AG04449 (cell line): ENCODE results near the gene SUMO4.

Experiments used
- CTCF ChIA-PET: fragments of 350-600 bp; formaldehyde crosslinking; extraction: SDS; loops from one replicate; lab custom pipeline; 2021; ENCODE audit warnings: antibody characterized with exemption; lab: Yijun Ruan, JAX
- POLR2A ChIA-PET: fragments of 400-600, 350-600 bp; formaldehyde crosslinking; extraction: SDS; loops from one replicate; lab custom pipeline; 2020; ENCODE audit warnings: antibody characterized with exemption, inconsistent platforms; lab: Yijun Ruan, JAX
- DNase-seq: peaks from one replicate; pipeline ENCODE4 v3.0.0-alpha.2; 2010; ENCODE audit warnings: low read depth, low spot score
- H3K4me3 ChIP-seq: 2 replicates; pipeline ENCODE4 v1.5.1; 2011; ENCODE audit warnings: low read depth, mild to moderate bottlenecking, control low read depth, low read length
- TF ChIP-seq, protein P1 (sequence below): IDR thresholded peaks from one replicate; pipeline ENCODE4 v1.5.1; 2011; ENCODE audit warnings: mild to moderate bottlenecking, moderate library complexity, low read length, control low read depth, inconsistent platforms; ENCODE audit not compliant: insufficient read depth; ENCODE audit errors: missing control alignments

Gene SUMO4

DNA sequence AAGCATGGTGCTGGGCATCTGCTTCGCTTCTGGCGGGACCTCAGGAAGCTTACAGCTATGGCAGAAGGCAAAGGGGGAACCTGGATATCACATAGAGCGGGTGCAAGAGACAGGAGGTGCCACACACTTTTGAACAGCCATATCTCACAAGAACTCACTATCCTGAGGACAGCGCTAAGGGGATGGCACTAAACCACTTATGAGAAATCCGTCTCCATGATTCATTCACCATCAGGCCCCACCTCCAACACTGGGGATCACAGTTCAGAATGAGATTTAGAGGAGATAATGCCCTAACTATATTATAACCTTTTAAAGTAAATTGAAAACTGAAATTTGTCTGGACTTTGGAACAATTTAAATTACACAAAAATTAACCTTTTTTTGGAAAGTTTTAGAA, 37.8 kb upstream of the SUMO4 start:
- no peak for DNase-seq
- TF ChIP-seq, protein P1, sequence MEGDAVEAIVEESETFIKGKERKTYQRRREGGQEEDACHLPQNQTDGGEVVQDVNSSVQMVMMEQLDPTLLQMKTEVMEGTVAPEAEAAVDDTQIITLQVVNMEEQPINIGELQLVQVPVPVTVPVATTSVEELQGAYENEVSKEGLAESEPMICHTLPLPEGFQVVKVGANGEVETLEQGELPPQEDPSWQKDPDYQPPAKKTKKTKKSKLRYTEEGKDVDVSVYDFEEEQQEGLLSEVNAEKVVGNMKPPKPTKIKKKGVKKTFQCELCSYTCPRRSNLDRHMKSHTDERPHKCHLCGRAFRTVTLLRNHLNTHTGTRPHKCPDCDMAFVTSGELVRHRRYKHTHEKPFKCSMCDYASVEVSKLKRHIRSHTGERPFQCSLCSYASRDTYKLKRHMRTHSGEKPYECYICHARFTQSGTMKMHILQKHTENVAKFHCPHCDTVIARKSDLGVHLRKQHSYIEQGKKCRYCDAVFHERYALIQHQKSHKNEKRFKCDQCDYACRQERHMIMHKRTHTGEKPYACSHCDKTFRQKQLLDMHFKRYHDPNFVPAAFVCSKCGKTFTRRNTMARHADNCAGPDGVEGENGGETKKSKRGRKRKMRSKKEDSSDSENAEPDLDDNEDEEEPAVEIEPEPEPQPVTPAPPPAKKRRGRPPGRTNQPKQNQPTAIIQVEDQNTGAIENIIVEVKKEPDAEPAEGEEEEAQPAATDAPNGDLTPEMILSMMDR: no peak
- POLR2A ChIA-PET: no interaction called here
- H3K4me3 ChIP-seq: no peak overlapping the region
- CTCF ChIA-PET: no interaction called here

DNA sequence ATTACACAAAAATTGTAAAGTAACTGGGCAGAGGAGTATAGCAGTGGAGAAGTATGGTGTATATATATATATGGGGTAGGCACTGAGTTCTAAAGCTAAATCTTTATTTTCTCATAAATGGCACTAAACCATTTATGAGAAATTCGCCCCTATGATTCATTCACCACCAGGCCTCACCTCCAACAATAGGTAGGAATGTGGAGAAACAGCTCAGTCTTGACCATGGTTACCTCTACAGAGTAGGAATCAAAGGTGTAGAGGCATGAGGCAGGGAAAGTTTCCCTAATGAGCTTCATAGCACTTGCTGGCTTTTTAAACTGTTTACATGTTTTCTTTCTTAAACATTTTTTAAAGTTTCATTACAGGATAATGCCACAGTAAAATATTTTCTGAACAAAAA, 36.9 kb upstream of the SUMO4 start:
- no peak for DNase-seq
- ChIA-PET POLR2A (no interaction called here), CTCF (no interaction called here)
- TF ChIP-seq, protein P1: no peak
- no peak overlapping the region for H3K4me3 ChIP-seq

DNA sequence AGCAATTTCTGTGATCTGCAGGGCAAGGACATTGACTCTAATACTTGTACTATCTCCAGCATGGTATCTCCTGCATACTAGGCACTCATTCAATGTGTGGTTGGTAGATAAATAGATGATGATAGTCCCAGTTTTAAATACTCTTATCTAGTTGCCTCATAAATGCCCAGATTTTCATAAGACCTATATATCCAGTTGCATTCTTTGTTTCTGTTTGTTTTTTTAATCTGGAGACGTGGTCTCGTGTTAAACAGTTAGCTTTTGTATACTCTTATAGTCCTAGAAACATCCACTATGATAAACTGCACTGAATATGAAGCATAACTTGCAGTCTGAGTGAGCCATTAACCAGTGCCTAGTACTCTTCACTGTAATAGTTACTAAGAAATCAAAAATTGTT, 35.5 kb upstream of the SUMO4 start:
- CTCF ChIA-PET: no interaction called here
- H3K4me3 ChIP-seq: no peak overlapping the region
- DNase-seq: no peak
- POLR2A ChIA-PET: no interaction called here
- TF ChIP-seq, protein P1: no peak

DNA sequence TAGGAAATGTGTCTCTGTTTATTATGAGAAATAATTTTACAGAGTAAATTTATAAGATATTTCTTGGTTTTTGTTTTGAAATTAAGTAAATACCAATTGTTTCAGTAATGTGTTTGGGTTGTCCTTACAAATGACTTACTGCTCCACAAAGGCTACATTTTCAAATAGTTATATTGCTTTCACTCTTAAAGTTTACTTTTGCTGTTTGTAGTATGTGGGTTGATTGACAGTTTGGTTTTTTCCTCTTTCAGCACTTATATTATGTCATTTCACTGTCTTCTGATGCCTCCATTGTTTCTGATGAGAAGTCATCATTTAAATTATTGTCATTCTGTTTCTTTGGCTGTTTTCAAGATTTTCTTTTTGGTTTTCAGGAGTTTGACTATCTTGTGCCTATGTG, 34.9 kb upstream of the SUMO4 start:
- ChIA-PET CTCF (no interaction called here), POLR2A (no interaction called here)
- H3K4me3 ChIP-seq: no peak overlapping the region
- no peak for DNase-seq
- TF ChIP-seq, protein P1: no peak

DNA sequence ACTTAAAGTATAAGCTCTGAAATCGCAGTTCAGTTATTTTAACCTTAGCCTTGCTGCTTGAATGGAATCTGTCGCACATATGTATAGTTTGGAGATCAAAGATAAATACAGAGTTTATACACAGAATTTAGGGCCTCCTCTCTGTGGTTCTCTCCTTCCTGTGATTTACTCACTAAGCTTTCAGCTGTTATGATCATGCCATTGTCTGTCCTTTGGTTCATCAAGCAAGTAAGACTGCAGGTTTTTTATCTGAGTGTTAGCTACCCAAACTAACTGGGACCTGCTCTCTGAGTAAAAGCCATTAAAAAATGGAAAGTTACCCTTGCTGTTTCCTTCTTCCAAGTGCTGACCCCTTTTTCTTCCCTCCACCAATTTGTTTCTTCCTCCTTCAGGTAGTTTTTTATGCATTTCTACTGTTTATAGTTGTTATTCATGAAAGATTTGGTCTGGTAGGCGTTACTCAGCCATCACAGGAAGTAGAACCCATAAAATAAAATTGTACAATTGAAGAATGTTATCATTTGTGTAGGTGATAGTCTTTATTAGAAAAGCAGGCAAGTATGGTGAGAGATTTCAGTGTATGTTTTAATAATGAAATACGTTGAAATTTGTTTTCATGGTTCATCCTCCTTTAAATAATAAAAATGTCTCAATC, 33.7 kb upstream of the SUMO4 start:
- H3K4me3 ChIP-seq: no peak overlapping the region
- DNase-seq: no peak
- TF ChIP-seq, protein P1: no peak
- CTCF ChIA-PET: no interaction called here
- POLR2A ChIA-PET: no interaction called here

DNA sequence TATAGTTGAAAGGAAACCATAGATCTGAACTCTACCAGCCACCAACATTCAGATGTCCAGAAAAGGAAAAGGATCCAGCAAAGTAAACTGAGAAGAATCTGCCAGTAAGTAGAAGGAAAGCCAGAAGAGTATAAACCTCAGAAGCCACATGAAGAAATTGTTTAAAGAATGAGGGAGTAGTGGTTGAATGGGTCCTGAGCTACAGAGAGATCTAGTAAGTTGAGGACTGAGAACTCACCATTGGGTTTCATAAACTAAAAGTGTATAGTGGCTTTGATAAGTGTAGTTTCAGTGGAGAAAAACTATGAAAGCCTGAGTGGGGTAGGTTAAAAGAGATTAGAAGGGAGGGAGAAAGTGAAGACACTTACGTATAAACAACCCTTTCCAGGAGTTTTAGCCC, 32.0 kb upstream of the SUMO4 start:
- ChIA-PET CTCF (no interaction called here), POLR2A (no interaction called here)
- no peak for DNase-seq
- TF ChIP-seq, protein P1: no peak
- no peak overlapping the region for H3K4me3 ChIP-seq
